Breast epithelium (tissue), 4 donors: Measurements from ENCODE around the gene NEIL3. TPM values are rescaled to one million over a fixed set of nuclear protein-coding genes. Genes with fewer than 3 reads are reported as not detected.

Experiments
- DNase-seq, 2 donors: peaks; one replicate each; pipeline ENCODE4 v3.0.0-alpha.2; 2019; ENCODE audit warnings: low spot score in 2 of 2
- H3K27ac ChIP-seq, 2 donors: fragments of 200-600 bp; sonication (generic) in 1 of 2; one replicate each; pipeline ENCODE4 v1.5.1; 2016 to 2019; ENCODE audit warnings: mild to moderate bottlenecking in 1 of 2
- H3K27me3 ChIP-seq, 2 donors: fragments of 200-600 bp; sonication (generic) in 1 of 2; one replicate each; pipeline versions ENCODE4 v1.5.1 to v1.6.0; 2017 to 2019; ENCODE audit warnings: control low read depth in 1 of 2, mild to moderate bottlenecking in 1 of 2
- H3K36me3 ChIP-seq: fragments of 200-600 bp; one replicate; pipeline ENCODE4 v1.5.1; 2019
- H3K4me1 ChIP-seq, 2 donors: fragments of 200-600 bp; sonication (generic); one replicate each; pipeline ENCODE4 v1.5.1; 2016 to 2019; ENCODE audit warnings: control low read depth in 1 of 2
- H3K4me3 ChIP-seq, 3 donors: fragments of 200-600 bp; sonication (generic); 1 replicate in 2 of 3; 2 replicates in 1 of 3; pipeline ENCODE4 v1.5.1; 2016 to 2019; ENCODE audit warnings: mild to moderate bottlenecking in 3 of 3, moderate library complexity in 2 of 3
- H3K9me3 ChIP-seq, 2 donors: fragments of 200-600 bp; sonication (generic) in 1 of 2; one replicate each; pipeline ENCODE4 v1.5.1; 2016 to 2019; ENCODE audit warnings: control low read depth in 1 of 2
- POLR2A ChIP-seq: fragments of 450-650 bp; IDR thresholded peaks from one replicate; pipeline ENCODE4 v1.6.1; 2016; ENCODE audit warnings: antibody characterized with exemption, mild to moderate bottlenecking, moderate library complexity
- POLR2AphosphoS5 ChIP-seq, 3 donors: sonication (generic); formaldehyde crosslinking; IDR thresholded peaks; one replicate each; pipeline ENCODE4 v1.6.1; 2017; ENCODE audit warnings: antibody characterized with exemption in 3 of 3
- intact Hi-C: fragments of 100-400 bp; cut with DNase I; formaldehyde crosslinking; loops from one replicate; pipeline ENCODE4 v1.15.1; 2023; ENCODE audit warnings: low total_unique reads
- total RNA-seq, 3 donors: library from RNA; depleted of rRNA; stranded (reverse); fragments of >200 nt; gene quantifications; one replicate each; pipeline ENCODE4 v1.1.0, GENCODE V29; 2016
- TF ChIP-seq, protein P1 (sequence below), 3 donors: fragments of 450-650 bp; IDR thresholded peaks; one replicate each; pipeline ENCODE4 v1.5.1; 2016 to 2017; ENCODE audit warnings: antibody characterized with exemption in 3 of 3, mild to moderate bottlenecking in 3 of 3, moderate library complexity in 3 of 3

Gene NEIL3
- total RNA-seq, 3 donors from 2014 or later, result 0.32 TPM; not detected in 2

DNA sequence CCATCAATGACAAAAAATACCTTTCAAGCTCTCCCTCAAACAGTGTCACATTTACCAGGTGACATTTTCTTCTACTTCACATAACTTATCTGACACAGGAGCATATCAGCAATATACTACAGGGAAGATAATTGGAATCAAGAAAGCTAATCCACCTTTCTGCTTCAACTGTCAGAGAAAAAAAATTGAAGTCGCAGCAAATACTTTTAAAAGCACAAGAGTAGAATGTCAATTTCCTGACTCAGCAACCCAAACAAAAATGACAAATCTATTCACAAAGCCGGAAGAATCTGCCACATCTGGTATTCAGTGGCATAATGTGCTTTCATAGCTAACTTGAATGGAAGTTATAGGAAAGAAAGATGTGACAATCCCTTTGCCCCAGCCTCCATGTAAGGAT lies 95.8 kb downstream of the NEIL3 start:
- no peaks in the 10 kb centered on the region for H3K27me3 ChIP-seq
- no peak for DNase-seq
- TF ChIP-seq, protein P1, sequence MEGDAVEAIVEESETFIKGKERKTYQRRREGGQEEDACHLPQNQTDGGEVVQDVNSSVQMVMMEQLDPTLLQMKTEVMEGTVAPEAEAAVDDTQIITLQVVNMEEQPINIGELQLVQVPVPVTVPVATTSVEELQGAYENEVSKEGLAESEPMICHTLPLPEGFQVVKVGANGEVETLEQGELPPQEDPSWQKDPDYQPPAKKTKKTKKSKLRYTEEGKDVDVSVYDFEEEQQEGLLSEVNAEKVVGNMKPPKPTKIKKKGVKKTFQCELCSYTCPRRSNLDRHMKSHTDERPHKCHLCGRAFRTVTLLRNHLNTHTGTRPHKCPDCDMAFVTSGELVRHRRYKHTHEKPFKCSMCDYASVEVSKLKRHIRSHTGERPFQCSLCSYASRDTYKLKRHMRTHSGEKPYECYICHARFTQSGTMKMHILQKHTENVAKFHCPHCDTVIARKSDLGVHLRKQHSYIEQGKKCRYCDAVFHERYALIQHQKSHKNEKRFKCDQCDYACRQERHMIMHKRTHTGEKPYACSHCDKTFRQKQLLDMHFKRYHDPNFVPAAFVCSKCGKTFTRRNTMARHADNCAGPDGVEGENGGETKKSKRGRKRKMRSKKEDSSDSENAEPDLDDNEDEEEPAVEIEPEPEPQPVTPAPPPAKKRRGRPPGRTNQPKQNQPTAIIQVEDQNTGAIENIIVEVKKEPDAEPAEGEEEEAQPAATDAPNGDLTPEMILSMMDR (IDR thresholded peaks at IDR 0.05), result no peak
- no peak for TF ChIP-seq POLR2AphosphoS5 (IDR thresholded peaks at IDR 0.05)
- no peak for TF ChIP-seq POLR2A
- intact Hi-C loops, result no loop called here
- no peaks in the 10 kb centered on the region for H3K4me1 ChIP-seq
- no peak overlapping the region for H3K4me3 ChIP-seq
- H3K27ac ChIP-seq, result no peak overlapping the region
- H3K9me3 ChIP-seq, result no peaks in the 10 kb centered on the region
- no peaks in the 10 kb centered on the region for H3K36me3 ChIP-seq

DNA sequence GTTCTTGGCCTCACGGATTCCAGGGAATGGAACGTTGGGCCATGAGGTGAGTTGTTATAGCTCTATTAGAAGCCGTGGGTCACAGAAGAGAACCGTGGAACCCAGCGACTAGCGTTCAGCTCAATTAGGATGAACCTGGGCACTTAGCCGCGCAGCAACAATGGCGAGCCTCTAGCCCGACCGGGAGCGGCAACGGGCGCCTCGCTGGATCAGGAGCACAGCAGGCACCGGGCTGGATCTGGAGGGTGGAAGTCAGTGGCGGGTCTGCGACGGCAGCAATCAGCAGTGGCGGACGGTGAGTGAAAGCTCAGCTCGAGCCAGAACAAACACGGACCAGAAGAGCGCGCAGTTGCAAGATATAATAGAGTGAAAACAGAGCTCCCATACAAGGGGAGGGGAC lies 98.3 kb downstream of the NEIL3 start:
- Histone ChIP-seq H3K4me3 (no peak overlapping the region), H3K36me3 (no peaks in the 10 kb centered on the region), H3K9me3 (no peaks in the 10 kb centered on the region), H3K4me1 (no peaks in the 10 kb centered on the region), H3K27me3 (no peaks in the 10 kb centered on the region), H3K27ac (no peak overlapping the region)
- no peak for DNase-seq
- TF ChIP-seq POLR2A, result no peak
- no peak for TF ChIP-seq POLR2AphosphoS5 (IDR thresholded peaks at IDR 0.05)
- TF ChIP-seq, protein P1 (IDR thresholded peaks at IDR 0.05), result no peak
- intact Hi-C loops, result no loop called here

DNA sequence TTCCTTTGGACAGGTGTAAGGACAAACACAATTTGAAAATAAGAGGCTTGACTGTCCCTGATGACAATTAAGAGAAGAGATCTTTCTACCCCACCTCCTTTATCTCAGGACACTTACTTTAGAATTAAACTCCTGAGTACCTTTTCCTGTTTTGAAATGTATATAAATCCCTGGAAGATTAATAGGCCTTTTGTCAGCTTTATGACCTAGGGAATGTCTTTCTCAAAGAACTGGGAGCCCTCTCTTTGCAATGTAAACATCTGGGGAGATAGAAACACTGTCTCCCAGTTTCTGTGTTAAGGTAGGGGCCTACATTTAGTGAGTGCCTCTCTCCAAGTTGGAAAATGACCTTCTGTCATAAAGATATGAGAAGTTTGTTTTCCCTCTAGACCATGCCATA lies 100.9 kb downstream of the NEIL3 start:
- Histone ChIP-seq H3K9me3 (no peaks in the 10 kb centered on the region), H3K36me3 (no peaks in the 10 kb centered on the region), H3K4me1 (no peaks in the 10 kb centered on the region), H3K4me3 (no peak overlapping the region), H3K27ac (no peak overlapping the region), H3K27me3 (no peaks in the 10 kb centered on the region)
- TF ChIP-seq, protein P1 (IDR thresholded peaks at IDR 0.05), result no peak
- TF ChIP-seq POLR2AphosphoS5 (IDR thresholded peaks at IDR 0.05) (no peak), POLR2A (no peak)
- DNase-seq, result no peak
- intact Hi-C loops, result no loop called here

DNA sequence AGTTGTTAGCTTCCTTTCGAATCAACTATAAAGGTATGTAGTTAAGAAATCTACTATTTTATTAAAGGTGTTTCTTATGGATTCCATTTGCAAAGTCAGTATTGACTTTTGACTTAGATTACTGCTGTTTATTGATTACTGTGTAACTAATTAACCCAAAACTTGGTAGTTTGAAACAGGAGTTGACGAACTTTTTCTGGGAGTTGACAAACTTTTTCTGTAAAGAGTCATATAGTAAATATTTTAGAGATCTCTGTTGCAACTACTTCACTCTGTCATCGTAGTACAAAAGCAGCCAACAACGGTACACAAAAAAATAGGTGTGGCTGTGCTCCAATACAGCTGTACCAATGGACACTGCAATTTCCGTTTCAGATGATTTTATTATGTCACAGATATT lies 102.3 kb downstream of the NEIL3 start:
- Histone ChIP-seq H3K9me3 (no peaks in the 10 kb centered on the region), H3K4me3 (no peak overlapping the region), H3K27ac (no peak overlapping the region), H3K27me3 (no peaks in the 10 kb centered on the region), H3K36me3 (no peaks in the 10 kb centered on the region), H3K4me1 (no peaks in the 10 kb centered on the region)
- DNase-seq, result no peak
- intact Hi-C loops, result no loop called here
- TF ChIP-seq POLR2A (no peak), POLR2AphosphoS5 (IDR thresholded peaks at IDR 0.05) (no peak)
- TF ChIP-seq, protein P1 (IDR thresholded peaks at IDR 0.05), result no peak

Other genes starting within 250 kb of the NEIL3 start
- 10 to 100 TPM; 16.7 to 29.3 (median 21.1) TPM for gene AGA, start 132.6 kb downstream of the NEIL3 start, total RNA-seq